Stimulated activated naive CD8-positive, alpha-beta T cell treated with anti-CD3 and anti-CD28 coated beads, Interleukin-15, Interleukin-2, amounts not matched to agents 100 ng/mL and 50 ng/mL, for 24 hours (primary cell): ENCODE measurements around the gene WDHD1.
A peak's percentile ranks its signal among the peaks of the same experiment; 100 is the strongest.

Experiments
- H3K27ac Mint-ChIP-seq: one replicate; pipeline ENCODE4 v1.8.0; 2021; ENCODE audit warnings: mild to moderate bottlenecking, mixed read lengths
- H3K27me3 Mint-ChIP-seq: one replicate; pipeline ENCODE4 v1.8.0; 2021; ENCODE audit warnings: mixed read lengths
- H3K36me3 Mint-ChIP-seq: one replicate; pipeline ENCODE4 v1.8.0; 2021; ENCODE audit warnings: low read depth, mixed read lengths
- H3K4me1 Mint-ChIP-seq: one replicate; pipeline ENCODE4 v1.8.0; 2021; ENCODE audit warnings: low read depth, mixed read lengths
- H3K4me3 Mint-ChIP-seq: one replicate; pipeline ENCODE4 v1.8.0; 2021; ENCODE audit warnings: mild to moderate bottlenecking, mixed read lengths
- H3K9me3 Mint-ChIP-seq: one replicate; pipeline ENCODE4 v1.8.0; 2021; ENCODE audit warnings: mixed read lengths

WDHD1 gene

DNA sequence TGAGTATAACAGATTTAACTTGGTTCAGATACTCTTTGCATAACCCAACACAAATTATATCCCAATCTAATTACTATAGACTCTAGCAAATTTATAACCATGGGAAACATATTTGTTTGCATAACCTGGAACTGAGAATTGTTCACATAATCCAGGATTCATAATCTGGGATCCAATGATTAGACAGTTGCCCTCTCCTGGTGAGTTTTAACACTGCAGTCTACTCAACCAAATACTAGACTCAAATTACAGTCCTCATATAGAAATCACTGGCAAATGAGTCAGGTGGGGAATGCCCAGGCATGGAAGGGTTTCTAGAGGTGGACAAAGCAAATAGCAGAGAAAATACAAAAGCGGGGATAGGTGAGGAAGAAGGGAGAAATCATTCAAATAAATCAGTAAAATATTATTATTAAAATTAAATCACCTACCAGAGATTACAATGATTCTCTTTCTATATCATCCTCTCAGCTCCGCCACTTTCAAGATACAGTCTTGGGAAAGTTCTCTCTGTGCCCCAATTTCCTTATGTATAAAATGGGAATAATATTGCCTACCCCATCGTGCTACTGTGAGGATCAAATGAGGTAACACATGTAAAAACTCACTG lies 133.6 kb downstream of the WDHD1 start:
- Mint-ChIP-seq H3K27ac (no peak overlapping the region), H3K9me3 (no peaks in the 10 kb centered on the region), H3K36me3 (peaks cover 14% of the 10 kb centered on the region), H3K4me1 (peaks cover 52% of the 10 kb centered on the region), H3K27me3 (no peaks in the 10 kb centered on the region), H3K4me3 (no peak overlapping the region)

DNA sequence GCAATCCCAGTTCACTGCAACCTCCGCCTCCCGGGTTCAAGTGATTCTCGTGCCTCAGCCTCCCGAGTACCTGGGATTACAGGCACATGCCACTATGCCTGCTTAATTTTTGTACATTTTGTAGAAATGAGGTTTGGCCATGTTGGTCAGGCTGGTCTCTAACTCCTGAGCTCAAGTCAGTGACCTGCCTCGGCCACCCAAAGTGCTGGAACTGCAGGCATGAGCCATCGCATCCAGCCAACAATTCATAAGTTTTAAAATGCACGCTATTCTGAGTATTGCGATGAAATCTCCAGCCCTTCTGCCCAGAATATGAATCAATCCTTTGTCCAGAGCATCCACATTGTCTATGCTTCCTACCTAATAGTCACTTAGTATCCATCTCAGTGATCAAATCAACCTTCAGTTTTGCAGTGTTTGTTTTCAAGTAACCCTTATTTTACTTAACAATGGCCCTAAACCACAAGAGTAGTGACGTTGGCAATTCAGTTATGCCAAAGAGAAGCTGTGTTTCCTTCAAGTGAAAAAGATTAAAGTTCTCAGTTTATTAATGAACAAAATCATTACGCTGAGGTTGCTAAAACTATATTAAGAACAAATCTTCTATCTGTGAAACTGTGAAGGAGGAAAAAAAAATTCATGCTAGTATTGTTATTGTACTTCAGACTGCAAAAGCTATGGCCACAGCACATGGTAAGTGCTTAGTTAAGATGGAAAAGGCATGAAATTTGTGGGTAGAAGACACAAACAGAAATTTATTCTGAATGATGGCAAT lies 135.2 kb downstream of the WDHD1 start:
- Mint-ChIP-seq H3K9me3 (no peaks in the 10 kb centered on the region), H3K36me3 (peaks cover 9% of the 10 kb centered on the region), H3K4me3 (no peak overlapping the region), H3K27ac (no peak overlapping the region), H3K27me3 (no peaks in the 10 kb centered on the region), H3K4me1 (peaks cover 57% of the 10 kb centered on the region)

- no peaks in the 10 kb centered on the region for H3K9me3 Mint-ChIP-seq
- H3K36me3 Mint-ChIP-seq, result peaks cover 9% of the 10 kb centered on the region
- H3K4me3 Mint-ChIP-seq, result no peak overlapping the region
- peak overlapping the region; percentile 51 for H3K27ac Mint-ChIP-seq
- no peaks in the 10 kb centered on the region for H3K27me3 Mint-ChIP-seq
- peaks cover 59% of the 10 kb centered on the region for H3K4me1 Mint-ChIP-seq
Measured at GRCh38 chr14:54890788-54891187, 136.1 kb downstream of the WDHD1 start.

DNA sequence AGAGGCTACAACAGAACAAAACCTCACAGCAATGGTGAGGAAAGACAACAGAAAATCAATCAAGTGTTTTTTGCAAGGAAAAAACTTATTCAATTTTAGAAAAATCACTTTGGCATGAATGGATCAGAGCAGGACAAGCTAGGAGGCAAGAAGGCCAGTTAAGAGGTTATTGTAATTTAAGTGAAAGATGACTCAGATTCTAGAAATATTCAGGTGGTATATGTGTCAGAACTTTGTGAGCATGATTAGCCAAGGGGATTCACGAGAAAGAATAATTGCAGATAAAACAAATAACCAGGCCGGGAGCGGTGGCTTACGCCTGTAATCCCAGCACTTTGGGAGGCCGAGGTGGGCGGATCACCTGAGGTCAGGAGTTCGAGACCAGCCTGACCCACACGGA lies 137.0 kb downstream of the WDHD1 start:
- Mint-ChIP-seq H3K27me3 (no peaks in the 10 kb centered on the region), H3K4me3 (no peak overlapping the region), H3K36me3 (peaks cover 9% of the 10 kb centered on the region), H3K4me1 (peaks cover 54% of the 10 kb centered on the region), H3K27ac (no peak overlapping the region), H3K9me3 (no peaks in the 10 kb centered on the region)
